NCI-H526 treated with DMSO at 0.1 percent for 48 hours (cell line): Measurements from ENCODE around the gene NFKB2.

Source experiments
- DNase-seq: peaks from one replicate; lab custom pipeline; 2025; lab: John Stamatoyannopoulos, UW

The NFKB2 gene

DNA sequence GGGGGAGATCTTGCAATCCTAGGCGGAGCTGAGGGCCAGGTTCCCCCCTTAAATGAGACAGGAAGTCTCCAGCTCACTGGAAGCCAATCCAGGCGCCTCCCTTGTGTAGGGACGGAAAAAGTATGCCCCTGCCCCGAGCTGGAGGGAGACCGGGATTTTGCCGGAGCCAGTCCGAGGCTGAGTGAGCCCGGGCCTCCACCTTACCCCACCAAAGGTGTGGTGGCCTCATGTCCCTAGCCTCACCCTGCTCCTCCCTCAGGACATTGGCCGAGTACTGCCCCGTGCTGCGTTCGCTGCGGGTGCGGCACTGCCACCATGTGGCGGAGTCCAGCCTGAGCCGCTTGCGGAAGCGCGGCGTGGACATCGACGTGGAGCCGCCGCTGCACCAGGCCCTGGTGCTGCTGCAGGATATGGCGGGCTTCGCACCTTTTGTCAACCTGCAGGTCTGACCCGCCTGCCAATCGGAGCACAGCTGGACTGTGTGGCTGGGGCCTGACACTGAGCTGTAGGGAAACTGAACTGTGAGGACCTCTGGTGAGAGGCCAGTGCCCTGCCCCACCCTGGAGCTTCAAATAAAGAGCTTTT, 27.1 kb downstream of the NFKB2 start:
- DNase-seq, result peak; percentile 26

GRCh38 chr10:102423372-102423968, 28.0 kb downstream of the NFKB2 start:
- no peak for DNase-seq

GRCh38 chr10:102424145-102424544, 28.6 kb downstream of the NFKB2 start:
- no peak for DNase-seq

GRCh38 chr10:102424916-102425315, 29.4 kb downstream of the NFKB2 start:
- no peak for DNase-seq

DNA sequence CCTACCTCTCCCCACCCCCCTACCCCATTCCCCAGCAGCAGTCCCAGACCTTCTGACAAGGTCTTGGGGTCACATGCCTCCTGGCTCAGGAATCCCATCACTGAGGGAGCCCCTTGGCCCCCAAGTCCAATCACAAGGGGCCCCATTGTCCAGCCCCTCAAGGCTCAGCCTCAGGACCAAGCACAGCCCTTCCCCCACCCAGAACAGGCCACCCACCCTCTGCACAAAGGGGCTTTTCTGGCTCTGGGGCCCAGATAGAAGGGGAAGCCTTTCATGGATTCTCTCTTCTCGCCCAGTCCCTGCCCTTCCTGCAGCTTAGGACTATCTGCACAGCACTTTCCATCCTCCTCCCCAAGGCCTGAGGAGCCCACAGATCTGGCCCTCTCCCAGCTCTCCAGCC, 29.9 kb downstream of the NFKB2 start:
- DNase-seq, result no peak

DNA sequence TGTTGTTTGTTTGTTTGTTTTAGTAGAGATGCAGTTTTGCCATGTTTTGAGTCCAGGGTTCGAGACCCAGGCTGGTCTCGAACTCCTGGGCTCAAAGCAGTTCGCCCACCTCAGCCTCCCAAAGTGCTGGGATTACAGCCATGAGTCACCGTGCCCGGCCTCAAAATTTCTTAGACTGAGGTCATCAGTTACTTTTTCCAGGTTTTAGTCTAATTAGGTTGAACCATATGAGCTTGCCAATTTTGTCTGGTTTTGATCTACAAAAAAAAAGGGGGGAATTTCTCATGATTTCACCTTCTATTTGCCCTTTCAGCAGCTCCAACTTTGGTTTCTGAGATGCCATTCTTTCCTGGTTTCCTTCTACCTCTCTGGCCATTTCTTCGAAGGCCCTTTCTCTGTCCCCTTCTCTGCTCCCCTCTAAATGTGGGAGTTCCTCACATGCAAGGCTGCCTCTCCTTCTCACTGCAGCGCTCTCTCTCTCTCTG, 31.3 kb downstream of the NFKB2 start:
- no peak for DNase-seq

GRCh38 chr10:102429468-102429867, 34.0 kb downstream of the NFKB2 start:
- DNase-seq, result no peak

- no peak for DNase-seq
Observed at GRCh38 chr10:102431452-102432124, 36.1 kb downstream of the NFKB2 start.

GRCh38 chr10:102432162-102432950, 36.9 kb downstream of the NFKB2 start, which contains the start of gene CUEDC2:
CUEDC2 (minus strand) TSS chr10:102432574; CDS start chr10:102425188, 7,386 bp downstream.
- peak; percentile 88 for DNase-seq

- DNase-seq, result no peak
Observed at GRCh38 chr10:102433619-102434046, 38.1 kb downstream of the NFKB2 start.

- DNase-seq, result no peak
Observed at GRCh38 chr10:102434394-102435132, 39.1 kb downstream of the NFKB2 start.

GRCh38 chr10:102435133-102435497, 39.6 kb downstream of the NFKB2 start:
- no peak for DNase-seq

GRCh38 chr10:102435529-102436233, 40.2 kb downstream of the NFKB2 start:
- no peak for DNase-seq

GRCh38 chr10:102436312-102436711, 40.8 kb downstream of the NFKB2 start:
- no peak for DNase-seq

DNA sequence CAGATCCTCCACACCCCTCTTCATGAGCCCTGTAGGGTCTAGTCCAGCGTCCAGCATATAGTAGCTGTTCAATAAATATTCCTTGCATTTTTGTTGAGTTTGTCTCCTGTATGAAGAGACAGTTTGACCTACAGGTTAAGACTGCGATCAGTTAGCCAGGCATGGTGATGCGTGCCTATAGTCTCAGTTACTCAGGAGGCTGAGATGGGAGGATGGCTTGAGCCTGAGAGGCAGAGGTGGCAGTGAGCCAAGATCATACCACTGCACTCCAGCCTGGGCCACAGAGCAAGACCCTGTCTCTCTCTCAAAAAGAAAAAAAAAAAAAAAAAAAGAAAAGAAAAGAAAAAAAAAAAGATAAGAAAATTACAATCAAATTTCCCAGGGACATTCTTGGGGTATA, 42.0 kb downstream of the NFKB2 start:
- no peak for DNase-seq

GRCh38 chr10:102438374-102438773, 42.9 kb downstream of the NFKB2 start:
- DNase-seq, result no peak

- no peak for DNase-seq
Observed at GRCh38 chr10:102444851-102445250, 49.3 kb downstream of the NFKB2 start.

GRCh38 chr10:102449321-102450123, 54.0 kb downstream of the NFKB2 start:
- peak; percentile 42 for DNase-seq

DNA sequence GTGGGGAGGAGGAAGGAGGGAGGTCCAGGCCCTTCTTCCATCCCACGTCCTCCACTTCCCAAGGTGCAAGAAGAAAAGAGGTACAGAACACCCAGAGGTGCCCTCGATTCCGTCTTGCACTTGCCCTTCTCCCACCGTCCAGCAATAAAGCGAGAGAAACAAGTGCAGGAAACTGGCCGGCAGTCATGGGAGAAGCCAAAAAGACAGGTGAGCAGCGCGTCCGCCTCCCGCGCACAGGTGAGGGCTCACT, 54.5 kb downstream of the NFKB2 start:
- DNase-seq, result no peak

GRCh38 chr10:102450374-102451104, 55.0 kb downstream of the NFKB2 start:
- peak; percentile 67 for DNase-seq
